NCI-H1092 treated with DMSO at 0.1 percent for 48 hours (cell line): ENCODE data around the gene ZNF408.
"Not testable (repeated sequence)": the region's sequence is repeated elsewhere in the genome, so short reads cannot be mapped to it uniquely, and the experiment has no call there.

Source experiments
- DNase-seq: peaks from one replicate; lab custom pipeline; 2025; lab: John Stamatoyannopoulos, UW

ZNF408 gene

GRCh38 chr11:46700241-46701077, at the start of gene ZNF408, which contains the start of gene ARHGAP1:
Gene ZNF408 (plus strand): TSS chr11:46701031. CDS start chr11:46701048, 17 bp downstream.
Gene ARHGAP1 (minus strand): TSS chr11:46700619. CDS start chr11:46696107, 4,512 bp downstream.
- peak; percentile 99 for DNase-seq

DNA sequence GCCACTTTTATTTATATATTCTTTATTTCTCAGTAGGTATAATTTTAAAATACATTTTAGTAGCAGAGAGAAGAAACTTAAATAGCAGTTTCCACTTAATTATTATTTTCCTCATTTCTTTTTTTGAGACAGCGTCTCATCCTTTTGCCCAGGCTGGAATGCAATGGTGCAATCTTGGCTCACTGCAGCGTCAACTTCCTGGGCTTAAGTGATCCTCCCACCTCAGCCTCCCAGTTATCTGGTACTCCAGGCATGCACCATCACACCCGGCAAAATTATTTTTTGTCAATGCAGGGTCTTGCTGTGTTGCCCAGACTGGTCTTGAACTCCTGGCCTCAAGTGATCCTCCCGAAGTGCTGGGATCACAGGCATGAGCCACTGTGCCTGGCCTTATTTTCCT, 45.2 kb upstream of the ZNF408 start:
- DNase-seq = no peak

GRCh38 chr11:46657186-46657585, 43.6 kb upstream of the ZNF408 start:
- DNase-seq = no peak

DNA sequence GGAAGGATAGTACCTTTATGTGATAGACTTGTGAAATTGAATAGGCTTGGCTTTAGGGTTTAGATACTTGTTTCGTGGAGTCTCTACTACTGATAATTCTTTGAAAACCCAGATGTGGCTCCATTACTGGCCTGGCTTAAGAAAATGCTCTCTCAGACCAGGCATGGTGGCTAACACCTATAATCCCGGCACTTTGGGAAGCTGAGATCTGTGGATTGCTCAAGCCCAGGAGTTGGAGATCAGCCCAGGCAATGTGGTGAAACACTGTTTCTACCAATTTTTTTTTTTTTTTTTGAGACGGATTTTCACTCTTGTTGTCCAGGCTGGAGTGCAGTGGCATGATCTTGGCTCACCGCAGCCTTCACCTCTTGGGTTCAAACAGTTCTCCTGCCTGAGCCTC, 42.6 kb upstream of the ZNF408 start:
- DNase-seq = no peak

DNA sequence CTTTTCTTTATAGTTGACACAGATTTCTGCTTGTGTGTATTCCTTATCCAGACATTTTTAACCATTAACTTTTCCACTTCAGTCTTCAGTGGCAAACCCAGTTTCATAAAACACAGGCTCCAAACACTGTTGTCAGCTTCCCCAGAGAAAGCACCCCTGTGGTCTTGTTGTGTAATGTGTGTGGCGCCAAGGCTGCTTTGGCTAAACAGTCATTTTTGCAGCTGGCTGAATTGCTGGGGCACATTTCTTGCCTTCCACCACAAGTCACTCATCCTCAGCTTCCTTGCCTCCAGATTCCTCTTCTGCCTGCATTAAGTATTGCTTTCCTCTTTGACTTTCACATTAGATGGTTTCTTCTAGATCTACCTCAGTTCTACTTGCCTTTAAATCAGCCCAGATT, 40.9 kb upstream of the ZNF408 start:
- no peak for DNase-seq

GRCh38 chr11:46661836-46662235, 39.0 kb upstream of the ZNF408 start:
- no peak for DNase-seq

- DNase-seq = no peak
Observed at GRCh38 chr11:46662366-46662765, 38.5 kb upstream of the ZNF408 start.

- DNase-seq = no peak
Observed at GRCh38 chr11:46663277-46663940, 37.4 kb upstream of the ZNF408 start.

- DNase-seq = no peak
Observed at GRCh38 chr11:46664612-46665011, 36.2 kb upstream of the ZNF408 start.

DNA sequence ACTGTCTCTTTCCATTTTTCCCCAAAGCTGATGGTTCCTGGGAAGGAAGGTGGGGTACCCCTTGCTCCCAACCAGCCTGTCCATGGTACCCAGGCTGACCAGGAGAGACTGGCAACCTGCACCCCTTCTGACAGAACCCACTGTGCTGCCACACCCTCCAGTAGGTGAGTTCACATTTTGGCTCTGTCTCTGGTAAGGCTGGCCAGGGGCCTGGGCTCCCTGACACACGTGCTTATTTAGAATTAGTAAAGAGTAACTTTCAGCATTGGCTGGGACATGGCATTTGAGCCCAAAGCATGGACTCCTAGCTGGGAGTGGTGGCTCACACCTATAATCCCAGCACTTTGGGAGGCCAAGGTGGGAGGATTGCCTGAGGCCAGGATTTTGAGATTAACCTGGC, 35.5 kb upstream of the ZNF408 start:
- DNase-seq = no peak

DNA sequence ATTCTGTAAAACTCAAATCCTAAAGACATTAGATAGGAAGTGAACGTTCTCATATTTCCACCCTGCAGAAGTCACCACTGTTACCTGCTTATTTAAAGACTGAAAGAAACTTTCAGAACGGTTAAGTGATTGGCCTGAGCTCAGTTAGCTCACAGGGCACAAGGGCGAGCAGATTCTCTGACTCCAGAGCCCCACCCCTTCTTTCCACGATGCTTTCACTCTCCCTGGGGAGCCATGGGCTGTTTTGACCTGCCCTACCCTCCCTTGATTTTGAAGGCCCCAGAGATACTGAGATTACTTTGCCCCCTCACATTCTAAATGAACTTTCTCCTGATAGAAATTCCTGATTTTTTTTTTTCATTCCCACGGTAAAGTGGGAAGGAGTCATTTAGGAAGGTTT, 34.3 kb upstream of the ZNF408 start:
- no peak for DNase-seq

DNA sequence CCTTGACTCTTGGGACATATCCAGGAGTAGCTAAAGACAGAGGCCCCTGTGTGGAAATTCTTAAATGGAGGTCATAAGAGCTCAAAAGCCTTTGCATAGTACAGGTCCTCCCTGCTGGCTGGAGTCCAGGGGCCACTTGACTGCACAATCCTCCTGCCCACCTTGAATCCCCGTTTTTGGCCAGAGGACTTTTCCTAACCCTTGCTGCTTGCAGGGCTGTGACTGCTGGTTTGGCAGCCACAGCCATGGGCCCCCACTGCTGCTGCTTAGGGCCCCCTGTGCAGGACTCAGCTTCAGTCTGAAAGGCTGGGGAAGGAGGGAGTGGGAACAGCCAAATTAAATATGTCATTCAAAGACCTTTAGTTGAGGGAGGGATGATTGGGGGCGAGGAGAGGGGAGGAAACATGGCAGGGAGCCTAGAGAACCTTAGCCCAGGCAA, 33.8 kb upstream of the ZNF408 start:
- DNase-seq = no peak

- DNase-seq = no peak
Observed at GRCh38 chr11:46668480-46669085, 32.2 kb upstream of the ZNF408 start.

DNA sequence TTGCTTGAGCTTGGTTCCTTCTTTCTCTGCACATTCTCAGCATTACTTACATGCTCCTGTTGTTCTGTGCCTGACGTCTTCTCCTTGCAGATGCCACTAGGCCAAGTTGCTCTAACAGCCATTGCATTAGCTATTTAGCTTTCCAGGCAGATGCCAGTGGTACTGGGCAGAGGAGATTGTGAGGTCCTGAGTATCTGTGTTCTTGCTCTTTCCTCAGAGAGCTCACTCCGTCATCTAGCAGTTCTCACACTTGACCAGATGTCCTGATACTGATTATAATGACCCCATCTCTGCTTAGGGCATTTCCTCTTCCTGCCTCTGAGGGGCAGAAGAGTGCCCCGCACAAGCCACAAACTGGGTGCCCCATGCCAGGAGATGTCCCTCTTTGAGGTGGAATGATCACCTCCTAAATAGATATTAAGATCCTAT, 31.1 kb upstream of the ZNF408 start:
- no peak for DNase-seq

DNA sequence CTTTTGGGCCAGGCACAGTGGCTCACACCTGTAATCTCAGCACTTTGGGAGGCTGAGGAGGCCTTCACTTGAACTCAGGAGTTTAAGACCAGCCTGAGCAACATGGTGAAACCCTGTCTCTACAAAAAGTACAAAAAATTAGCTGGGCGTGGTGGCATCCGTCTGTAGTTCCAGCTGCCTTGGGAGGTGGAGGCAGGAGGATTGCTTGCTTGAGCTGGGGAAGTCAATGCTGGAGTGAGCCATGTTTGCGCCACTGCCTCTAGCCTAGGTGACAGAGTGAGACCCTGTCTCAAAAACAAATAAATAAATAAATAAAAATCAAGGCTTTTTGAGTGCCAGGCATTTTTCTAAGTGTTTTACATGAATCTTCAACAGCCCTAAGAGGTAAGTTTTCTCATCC, 30.3 kb upstream of the ZNF408 start:
- DNase-seq = not testable (repeated sequence)

DNA sequence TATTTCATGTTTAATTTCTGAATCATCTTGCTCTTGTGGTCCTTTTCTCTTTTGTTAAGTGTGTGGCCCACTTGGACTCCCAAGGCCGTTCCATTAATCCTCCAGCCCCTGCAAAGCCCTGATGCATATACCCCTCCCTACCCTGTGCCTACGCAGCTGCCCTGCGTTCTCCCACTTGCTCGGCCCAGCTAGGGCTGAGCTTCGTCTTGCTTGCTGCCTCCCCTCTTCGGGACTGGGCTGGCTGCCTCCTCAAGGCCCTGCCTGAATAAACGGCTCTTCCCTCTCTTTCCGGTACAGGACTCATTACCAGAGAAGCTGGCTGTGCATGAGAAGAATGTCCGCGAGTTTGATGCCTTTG, 28.9 kb upstream of the ZNF408 start:
- DNase-seq = no peak

DNA sequence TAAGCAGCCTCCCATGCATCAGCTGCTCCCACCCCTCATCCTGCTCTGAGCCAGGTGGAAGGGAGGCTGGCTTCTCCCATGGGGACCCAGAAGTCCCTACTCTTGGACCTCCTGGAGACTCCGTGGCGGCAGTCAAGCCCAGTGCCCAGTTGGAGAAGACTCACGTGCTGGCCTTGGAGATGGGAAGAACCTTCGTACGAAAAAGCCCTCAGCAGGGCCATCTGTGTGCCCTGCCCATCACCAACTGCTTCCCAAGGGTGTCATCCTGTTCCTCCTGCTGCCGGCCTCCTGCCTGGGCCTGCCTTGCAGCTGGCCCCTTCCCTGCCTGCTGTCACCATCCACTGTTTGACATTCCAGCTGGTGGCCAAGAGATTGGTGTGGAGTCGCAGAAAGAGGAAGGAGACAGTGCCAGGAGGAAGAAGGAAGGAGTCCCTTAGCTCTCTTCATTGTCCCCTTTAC, 28.4 kb upstream of the ZNF408 start:
- DNase-seq = no peak

GRCh38 chr11:46673713-46674462, 26.9 kb upstream of the ZNF408 start:
- no peak for DNase-seq

DNA sequence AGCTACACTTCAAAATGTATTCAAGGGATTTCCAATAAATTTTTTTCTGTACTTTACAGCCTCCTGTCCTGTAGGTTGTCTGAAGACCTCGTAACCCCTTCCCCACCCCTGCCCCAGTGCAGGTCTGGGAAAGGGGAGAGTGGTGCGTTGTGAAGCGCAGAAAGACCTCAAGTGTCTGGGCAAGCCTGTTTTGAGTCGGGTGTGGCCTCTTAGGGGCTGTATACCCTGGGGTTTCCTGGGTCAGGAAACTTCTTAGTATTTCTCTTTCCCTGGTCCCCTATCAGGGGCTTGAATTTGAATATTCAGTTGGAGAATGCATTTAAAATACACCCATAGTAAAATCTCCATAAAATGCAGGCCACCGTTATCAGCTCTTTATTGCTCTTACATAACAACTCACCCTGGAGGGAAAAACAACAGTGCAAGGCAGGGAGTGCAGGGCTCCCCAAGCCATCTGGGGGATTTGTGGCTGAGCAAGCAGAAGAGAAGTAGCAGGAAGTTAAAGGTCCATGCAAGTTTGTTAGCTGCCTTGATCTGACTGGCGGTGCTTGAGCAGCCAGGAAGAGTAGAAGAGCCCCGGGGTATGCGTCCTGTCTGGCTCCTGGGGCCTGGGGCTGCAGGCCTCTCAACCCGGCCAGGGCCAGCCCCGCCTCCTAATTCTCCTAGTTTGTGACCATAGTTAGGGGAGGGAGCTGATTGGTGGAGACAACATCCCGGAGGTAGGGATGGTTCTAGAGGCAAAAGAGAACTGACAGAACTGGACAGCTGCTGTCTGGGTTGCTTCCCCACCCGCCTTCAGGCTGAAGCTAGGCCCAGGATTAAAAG, 26.2 kb upstream of the ZNF408 start:
- DNase-seq = no peak

DNA sequence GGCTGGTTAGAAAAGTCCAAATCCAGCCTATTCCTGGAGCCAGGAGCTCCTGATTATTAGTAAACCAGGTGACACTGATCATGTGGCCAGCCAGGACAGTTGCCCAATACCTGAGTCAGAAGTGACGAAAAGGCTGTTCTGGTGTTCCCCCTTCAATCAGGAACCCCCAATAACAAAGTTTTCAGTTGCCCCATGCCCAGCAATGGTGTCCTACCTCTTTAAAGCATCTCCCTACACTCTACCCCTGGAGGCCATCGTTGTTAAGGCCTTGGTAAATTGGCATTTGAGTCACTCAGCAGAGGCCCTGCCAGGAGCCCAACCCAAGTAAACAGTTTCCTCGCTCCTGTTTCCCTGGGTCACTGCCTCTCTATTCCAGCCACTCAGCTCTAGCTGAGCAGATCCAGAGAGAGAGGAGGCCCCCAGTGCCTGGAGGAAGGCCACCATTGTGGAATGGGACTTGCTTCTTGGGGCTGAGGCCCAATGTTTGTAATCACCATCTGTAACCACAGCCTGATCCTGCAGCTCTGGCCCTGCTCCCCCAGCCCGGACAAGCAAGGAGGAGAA, 25.5 kb upstream of the ZNF408 start:
- no peak for DNase-seq

- no peak for DNase-seq
Observed at GRCh38 chr11:46675949-46676348, 24.9 kb upstream of the ZNF408 start.
